Measurements from ENCODE around the gene ACKR2. TPM values are rescaled to one million over a fixed set of nuclear protein-coding genes. Genes with fewer than 3 reads are reported as not detected.

ACKR2 gene
- total and polyA plus RNA-seq, 2 of the 13 experiments (the other 11 are each of a cell fraction or from before 2014, with no cell fraction given) = 1.1 to 1.9 TPM

DNA sequence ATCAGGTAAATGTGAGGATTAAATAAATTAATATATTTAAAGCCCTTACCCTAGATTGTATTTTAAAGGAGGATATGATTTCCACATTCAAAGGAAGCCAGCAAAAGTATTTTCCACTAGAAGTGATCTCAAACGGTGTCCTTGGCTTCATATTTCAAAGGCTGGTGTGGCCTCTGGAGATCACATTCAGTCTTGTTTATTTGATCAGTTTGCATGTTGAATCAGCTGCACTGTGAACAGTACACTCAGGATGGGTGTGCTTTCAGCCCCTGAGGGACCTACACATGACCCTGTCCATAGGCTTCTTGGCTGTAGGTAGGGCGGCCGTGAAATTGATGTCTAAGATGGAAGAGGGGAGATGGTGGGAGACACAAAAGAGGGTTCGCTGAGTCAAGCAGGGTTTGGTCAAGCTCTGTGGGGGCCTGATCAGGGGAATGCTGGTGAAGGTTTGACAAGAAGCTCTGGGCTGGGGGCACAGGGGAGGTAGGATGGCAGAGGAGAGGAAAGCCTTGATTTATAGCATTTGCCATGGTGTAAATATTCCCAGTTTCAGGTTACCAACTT is 44.6 kb downstream of the ACKR2 start (continued):
- TF ChIP-seq, protein P1, sequence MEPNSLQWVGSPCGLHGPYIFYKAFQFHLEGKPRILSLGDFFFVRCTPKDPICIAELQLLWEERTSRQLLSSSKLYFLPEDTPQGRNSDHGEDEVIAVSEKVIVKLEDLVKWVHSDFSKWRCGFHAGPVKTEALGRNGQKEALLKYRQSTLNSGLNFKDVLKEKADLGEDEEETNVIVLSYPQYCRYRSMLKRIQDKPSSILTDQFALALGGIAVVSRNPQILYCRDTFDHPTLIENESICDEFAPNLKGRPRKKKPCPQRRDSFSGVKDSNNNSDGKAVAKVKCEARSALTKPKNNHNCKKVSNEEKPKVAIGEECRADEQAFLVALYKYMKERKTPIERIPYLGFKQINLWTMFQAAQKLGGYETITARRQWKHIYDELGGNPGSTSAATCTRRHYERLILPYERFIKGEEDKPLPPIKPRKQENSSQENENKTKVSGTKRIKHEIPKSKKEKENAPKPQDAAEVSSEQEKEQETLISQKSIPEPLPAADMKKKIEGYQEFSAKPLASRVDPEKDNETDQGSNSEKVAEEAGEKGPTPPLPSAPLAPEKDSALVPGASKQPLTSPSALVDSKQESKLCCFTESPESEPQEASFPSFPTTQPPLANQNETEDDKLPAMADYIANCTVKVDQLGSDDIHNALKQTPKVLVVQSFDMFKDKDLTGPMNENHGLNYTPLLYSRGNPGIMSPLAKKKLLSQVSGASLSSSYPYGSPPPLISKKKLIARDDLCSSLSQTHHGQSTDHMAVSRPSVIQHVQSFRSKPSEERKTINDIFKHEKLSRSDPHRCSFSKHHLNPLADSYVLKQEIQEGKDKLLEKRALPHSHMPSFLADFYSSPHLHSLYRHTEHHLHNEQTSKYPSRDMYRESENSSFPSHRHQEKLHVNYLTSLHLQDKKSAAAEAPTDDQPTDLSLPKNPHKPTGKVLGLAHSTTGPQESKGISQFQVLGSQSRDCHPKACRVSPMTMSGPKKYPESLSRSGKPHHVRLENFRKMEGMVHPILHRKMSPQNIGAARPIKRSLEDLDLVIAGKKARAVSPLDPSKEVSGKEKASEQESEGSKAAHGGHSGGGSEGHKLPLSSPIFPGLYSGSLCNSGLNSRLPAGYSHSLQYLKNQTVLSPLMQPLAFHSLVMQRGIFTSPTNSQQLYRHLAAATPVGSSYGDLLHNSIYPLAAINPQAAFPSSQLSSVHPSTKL (CRISPR knock-in tag; IDR thresholded peaks at IDR 0.05) = peak; percentile 97
- TF ChIP-seq ARID4A (CRISPR knock-in tag; IDR thresholded peaks at IDR 0.05; ENCODE audit: borderline replicate concordance) = peak; percentile 39; the same call in 1 of the 2 replicates
- TF ChIP-seq MED13 (CRISPR knock-in tag; IDR thresholded peaks at IDR 0.05) = peak; percentile 70; the same call in 1 of the 2 replicates
- TF ChIP-seq, protein P2, sequence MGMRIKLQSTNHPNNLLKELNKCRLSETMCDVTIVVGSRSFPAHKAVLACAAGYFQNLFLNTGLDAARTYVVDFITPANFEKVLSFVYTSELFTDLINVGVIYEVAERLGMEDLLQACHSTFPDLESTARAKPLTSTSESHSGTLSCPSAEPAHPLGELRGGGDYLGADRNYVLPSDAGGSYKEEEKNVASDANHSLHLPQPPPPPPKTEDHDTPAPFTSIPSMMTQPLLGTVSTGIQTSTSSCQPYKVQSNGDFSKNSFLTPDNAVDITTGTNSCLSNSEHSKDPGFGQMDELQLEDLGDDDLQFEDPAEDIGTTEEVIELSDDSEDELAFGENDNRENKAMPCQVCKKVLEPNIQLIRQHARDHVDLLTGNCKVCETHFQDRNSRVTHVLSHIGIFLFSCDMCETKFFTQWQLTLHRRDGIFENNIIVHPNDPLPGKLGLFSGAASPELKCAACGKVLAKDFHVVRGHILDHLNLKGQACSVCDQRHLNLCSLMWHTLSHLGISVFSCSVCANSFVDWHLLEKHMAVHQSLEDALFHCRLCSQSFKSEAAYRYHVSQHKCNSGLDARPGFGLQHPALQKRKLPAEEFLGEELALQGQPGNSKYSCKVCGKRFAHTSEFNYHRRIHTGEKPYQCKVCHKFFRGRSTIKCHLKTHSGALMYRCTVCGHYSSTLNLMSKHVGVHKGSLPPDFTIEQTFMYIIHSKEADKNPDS (CRISPR knock-in tag; IDR thresholded peaks at IDR 0.05) = 0 out of 2 replicates have a peak, but pooled peaks have one; percentile 43
- TF ChIP-seq FOXC1 (CRISPR knock-in tag; IDR thresholded peaks at IDR 0.05; ENCODE audit: borderline replicate concordance) = no peak; the same call in 1 of the 2 replicates
- TF ChIP-seq NKX3-1 (CRISPR knock-in tag; IDR thresholded peaks at IDR 0.05) = 0 out of 2 replicates have a peak, but pooled peaks have one; percentile 50
- TF ChIP-seq CREB1 (IDR thresholded peaks at IDR 0.05) = no peak
- peak; percentile 47 for TF ChIP-seq CREB1 (CRISPR knock-in tag; IDR thresholded peaks at IDR 0.05)
- no peak for TF ChIP-seq PHF20 (CRISPR knock-in tag; IDR thresholded peaks at IDR 0.05)
- 0 out of 2 replicates have a peak, but pooled peaks have one; percentile 3 for TF ChIP-seq CEBPB (IDR thresholded peaks at IDR 0.05; ENCODE audit: borderline replicate concordance, low read depth, low read length)
- no peak for TF ChIP-seq ATF7 (IDR thresholded peaks at IDR 0.05)
- TF ChIP-seq ATF7 (CRISPR knock-in tag; IDR thresholded peaks at IDR 0.05) = no peak
- TF ChIP-seq CREM (IDR thresholded peaks at IDR 0.05) = peak; percentile 91
- TF ChIP-seq CREM (CRISPR knock-in tag; IDR thresholded peaks at IDR 0.05) = no peak
